ENCODE data around the gene OTOS.

The OTOS gene

DNA sequence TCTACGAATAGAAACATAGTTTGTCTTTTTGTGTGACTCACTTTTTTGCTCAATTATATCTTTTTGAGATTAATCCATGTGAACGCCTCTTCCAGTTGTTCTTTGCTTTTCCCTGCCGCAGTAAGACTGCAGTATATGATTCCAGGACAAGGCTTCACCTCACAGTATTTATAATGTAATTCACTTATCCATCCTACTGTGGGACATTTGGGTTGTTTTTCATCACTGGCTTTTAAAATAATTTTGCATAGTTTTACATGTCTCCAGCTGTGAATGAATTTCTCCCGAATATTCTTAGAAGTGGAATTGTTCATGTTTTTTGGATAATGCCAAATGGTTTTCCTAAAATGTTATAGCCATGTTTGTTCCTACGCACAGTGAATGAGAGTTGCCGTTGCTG, 26.2 kb downstream of the OTOS start:
- DNase-seq (ENCODE audit: low spot score): no peak

- no peak for DNase-seq (ENCODE audit: low spot score)
Measured at GRCh38 chr2:240112914-240113690, 27.4 kb downstream of the OTOS start.

- DNase-seq (ENCODE audit: low spot score): no peak
Measured at GRCh38 chr2:240111253-240111652, 29.2 kb downstream of the OTOS start.

- no peak for DNase-seq (ENCODE audit: low spot score)
Measured at GRCh38 chr2:240109386-240109785, 31.1 kb downstream of the OTOS start.

DNA sequence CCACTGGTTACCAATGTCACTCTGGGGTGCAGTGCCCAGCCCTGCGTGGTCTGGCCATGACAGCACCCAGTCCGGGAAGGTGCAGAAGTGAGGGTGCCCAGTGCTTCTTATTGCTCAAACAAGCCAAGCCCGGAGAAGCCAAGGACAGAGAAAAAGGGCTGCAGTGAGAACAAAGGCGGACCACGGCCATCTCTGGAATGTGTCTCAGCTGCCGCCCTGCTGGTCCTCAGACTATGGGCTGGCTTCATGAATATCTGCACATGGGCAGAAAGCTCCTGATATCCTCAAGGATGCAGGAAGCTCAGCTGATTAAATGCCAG, 33.0 kb downstream of the OTOS start:
- DNase-seq (ENCODE audit: low spot score): no peak

- DNase-seq (ENCODE audit: low spot score): no peak
Measured at GRCh38 chr2:240106765-240107476, 33.5 kb downstream of the OTOS start.

GRCh38 chr2:240105982-240106381, 34.5 kb downstream of the OTOS start:
- DNase-seq (ENCODE audit: low spot score): no peak

DNA sequence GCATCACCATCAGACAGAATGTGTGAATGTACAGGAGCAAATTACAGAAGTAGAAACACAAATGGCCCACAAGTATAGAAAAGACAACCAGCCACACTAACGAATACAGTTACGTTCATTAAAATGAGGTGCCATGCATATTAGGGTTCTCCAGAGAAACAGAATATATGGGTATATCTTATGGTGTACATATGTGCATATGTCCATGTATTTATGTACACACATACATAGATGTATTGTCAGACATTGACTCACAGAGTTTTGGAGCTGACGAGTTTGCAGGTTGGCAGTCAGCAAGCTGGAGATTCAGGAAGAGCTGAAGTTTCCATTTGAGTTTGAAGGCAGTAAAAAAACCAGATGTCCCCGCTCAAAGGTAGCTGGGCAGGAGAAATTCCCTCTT, 37.3 kb downstream of the OTOS start:
- DNase-seq (ENCODE audit: low spot score): no peak

- DNase-seq (ENCODE audit: low spot score): no peak
Measured at GRCh38 chr2:240098349-240098748, 42.1 kb downstream of the OTOS start.

- DNase-seq (ENCODE audit: low spot score): no peak
Measured at GRCh38 chr2:240095556-240096523, 44.6 kb downstream of the OTOS start.

DNA sequence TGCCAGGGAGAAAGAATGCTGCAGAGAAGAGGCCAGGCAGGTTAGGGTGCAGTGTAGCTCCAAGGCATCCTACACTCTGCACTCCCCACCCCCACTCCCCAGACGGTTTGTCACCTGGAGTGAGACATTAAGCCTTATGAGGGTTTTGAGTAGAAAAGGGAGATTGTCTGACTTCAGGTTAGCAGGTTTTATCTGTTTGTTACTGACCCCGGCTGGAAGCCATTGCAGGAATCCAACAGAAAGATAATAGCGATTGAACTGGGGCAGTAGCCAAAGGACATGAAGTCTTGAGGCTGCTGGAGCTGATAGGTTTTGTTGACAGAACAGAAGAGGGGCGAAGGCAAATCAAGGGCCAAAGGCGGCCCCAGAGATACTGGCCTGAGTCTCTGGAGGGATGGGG, 51.2 kb downstream of the OTOS start:
- DNase-seq (ENCODE audit: low spot score): no peak
